GM21447 (cell line): ENCODE measurements around the gene RAB5B.
"Not testable (repeated sequence)": the region's sequence is repeated elsewhere in the genome, so short reads cannot be mapped to it uniquely, and the experiment has no call there.

Source experiments
- ATAC-seq: cut with Tn5 transposase; IDR thresholded peaks from one replicate; pipeline ENCODE4 v1.9.1; 2021; ENCODE audit not compliant: unreplicated experiment

RAB5B gene

GRCh38 chr12:55940065-55940732 lies 33.7 kb upstream of the RAB5B start:
- ATAC-seq: peak; percentile 96

DNA sequence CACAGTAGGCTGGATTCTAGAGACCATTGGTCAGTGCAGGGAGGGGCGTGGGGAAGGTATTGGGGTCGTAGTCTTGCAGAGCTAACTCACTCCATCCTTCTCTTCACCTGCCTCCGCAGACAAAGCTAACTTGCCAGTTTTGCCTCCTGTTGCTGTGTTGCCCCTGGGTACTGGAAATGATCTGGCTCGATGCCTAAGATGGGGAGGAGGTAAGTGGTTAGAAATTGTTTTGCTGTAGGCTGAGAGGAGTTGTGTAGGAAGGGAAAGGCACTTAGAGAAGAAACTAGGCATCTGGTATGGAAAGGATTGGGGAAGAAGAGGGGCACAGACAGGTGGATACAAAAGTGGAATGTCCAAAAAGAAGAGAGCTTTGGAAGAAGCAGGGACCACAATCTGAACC lies 31.8 kb upstream of the RAB5B start:
- ATAC-seq: no peak

GRCh38 chr12:55942577-55943136 lies 31.2 kb upstream of the RAB5B start:
- ATAC-seq: no peak

GRCh38 chr12:55946553-55946952 lies 27.3 kb upstream of the RAB5B start:
- no peak for ATAC-seq

- no peak for ATAC-seq
These were observed 18.5 kb upstream of the RAB5B start for GRCh38 chr12:55955344-55955743.

GRCh38 chr12:55955800-55956508 lies 17.9 kb upstream of the RAB5B start:
- ATAC-seq: no peak

- no peak for ATAC-seq
These were observed 16.6 kb upstream of the RAB5B start for GRCh38 chr12:55957106-55957859.

GRCh38 chr12:55963760-55964159 lies 10.1 kb upstream of the RAB5B start:
- no peak for ATAC-seq

DNA sequence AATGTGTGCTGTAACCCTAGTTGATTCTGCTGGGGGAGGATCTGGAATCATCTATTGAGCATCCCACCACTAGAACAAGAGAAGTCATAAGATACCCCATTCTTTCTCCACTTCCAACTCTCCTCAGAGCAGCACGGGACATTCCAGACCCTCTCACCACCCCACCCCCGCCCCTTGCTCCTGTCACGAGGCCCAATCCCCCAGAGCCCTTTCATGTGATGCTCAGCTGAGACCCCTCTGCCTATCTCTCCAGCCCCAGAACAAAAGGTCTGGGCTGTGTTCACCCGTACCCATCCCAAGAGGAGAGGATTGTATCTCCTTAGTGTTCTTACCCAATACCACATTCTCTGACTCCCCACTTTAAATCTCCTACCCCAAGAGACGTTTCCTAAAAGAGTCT lies 8.6 kb upstream of the RAB5B start:
- no peak for ATAC-seq

DNA sequence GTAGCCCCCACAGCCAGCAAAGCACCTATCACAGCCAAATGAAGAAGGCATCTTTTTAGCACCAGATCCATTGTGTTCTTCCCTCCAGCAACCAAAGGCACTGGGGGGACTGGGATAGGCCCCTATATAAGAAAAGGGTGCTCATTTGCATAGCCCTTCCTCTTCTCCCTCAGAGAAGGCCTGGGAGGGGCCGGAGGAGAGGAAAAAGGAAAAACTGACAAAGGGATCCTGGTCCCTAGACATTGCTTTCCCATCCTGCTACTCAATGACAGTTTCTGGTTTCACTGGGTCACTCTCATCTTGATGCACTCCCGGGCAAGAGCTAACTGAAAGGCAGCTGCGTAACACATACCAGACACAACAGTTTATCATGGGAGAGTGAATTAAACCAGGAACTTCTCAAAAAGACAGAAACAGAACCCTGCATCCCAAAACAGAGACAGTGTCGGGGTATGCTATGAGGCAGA lies 7.9 kb upstream of the RAB5B start, which contains the start of gene PMEL:
Gene PMEL, minus strand, starts transcription at position 102 of the 467 bp plus-strand sequence. Its CDS starts 31 bp downstream, at position 71.
- no peak for ATAC-seq

DNA sequence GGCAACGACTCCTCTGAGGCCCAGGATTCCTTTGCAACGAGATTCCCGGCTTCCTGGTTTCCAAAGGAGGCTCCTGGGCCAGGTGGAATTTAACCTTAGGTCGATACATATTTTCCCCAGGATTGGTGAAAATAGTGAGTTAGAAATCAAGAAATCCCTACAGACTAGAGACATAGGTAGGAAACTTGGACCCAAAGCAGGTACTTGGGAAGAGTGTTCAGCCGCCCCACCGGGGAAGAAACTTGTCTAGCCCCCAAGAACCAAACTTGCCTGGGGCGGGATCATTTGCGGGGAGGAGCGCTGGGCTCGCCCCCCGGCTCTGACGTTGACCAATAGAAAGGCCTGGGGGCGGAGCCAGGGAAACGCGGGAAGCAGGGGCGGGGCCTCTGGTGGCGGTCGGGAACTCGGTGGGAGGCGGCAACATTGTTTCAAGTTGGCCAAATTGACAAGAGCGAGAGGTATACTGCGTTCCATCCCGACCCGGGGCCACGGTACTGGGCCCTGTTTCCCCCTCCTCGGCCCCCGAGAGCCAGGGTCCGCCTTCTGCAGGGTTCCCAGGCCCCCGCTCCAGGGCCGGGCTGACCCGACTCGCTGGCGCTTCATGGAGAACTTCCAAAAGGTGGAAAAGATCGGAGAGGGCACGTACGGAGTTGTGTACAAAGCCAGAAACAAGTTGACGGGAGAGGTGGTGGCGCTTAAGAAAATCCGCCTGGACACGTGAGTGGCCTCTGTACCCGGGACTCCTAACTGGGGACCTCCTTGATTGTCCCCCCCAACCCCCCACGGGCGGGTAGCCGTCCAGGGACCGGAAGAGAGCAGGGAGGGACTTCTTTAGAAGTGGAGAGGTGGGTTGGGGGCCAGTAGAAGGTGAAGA lies 7.2 kb upstream of the RAB5B start, which contains the start of gene CDK2:
Gene CDK2, plus strand, starts transcription at position 423 of the 874 bp plus-strand sequence. Its CDS starts 179 bp downstream, at position 602.
- peak; percentile 96 for ATAC-seq

DNA sequence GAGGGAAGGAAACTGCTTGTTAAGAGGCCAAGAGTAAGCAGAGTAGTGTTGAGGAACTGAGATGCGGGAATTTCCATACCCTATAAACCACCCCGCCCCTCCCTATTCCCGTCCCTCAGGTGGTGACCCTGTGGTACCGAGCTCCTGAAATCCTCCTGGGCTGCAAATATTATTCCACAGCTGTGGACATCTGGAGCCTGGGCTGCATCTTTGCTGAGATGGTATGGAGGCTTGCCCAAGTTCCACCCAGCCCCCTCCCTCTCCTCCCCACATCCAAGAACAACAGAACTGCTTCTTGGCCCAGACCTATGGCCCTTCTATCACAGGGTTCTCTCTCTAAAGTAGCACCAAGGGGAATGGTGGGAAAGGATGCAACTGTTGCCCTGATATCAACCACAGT lies 4.5 kb upstream of the RAB5B start:
- ATAC-seq: no peak

GRCh38 chr12:55970775-55971174 lies 3.1 kb upstream of the RAB5B start:
- no peak for ATAC-seq

DNA sequence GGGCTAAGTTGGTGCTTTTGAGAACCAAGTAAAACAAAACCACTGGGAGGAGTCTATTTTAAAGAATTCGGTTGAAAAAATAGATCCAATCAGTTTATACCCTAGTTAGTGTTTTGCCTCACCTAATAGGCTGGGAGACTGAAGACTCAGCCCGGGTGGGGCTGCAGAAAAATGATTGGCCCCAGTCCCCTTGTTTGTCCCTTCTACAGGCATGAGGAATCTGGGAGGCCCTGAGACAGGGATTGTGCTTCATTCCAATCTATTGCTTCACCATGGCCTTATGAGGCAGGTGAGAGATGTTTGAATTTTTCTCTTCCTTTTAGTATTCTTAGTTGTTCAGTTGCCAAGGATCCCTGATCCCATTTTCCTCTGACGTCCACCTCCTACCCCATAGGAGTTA lies 1.8 kb upstream of the RAB5B start:
- ATAC-seq: no peak

- no peak for ATAC-seq
These were observed 1.4 kb upstream of the RAB5B start for GRCh38 chr12:55972456-55972855.

GRCh38 chr12:55972911-55973598 lies 823 bp upstream of the RAB5B start:
- no peak for ATAC-seq

GRCh38 chr12:55974308-55974730 lies 441 bp downstream of the RAB5B start:
- peak; percentile 15 for ATAC-seq

DNA sequence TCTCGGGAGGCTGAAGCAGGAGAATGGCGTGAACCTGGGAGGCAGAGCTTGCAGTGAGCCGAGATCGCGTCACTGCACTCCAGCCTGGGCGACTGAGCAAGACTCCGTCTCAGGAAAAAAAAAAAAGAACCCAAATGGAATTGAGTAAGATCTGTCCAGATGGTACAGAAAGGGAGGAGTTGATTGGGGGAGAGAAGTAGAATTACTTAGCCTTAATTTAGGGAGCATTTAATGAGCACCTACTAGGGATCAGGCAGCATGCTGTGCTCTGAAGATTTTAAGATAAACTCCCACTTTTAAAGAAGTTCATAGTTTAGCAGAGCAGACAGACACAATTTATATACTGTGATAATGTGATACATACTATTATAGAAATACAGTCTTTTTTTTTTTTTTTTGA lies 4.5 kb downstream of the RAB5B start:
- ATAC-seq: no peak

GRCh38 chr12:55979069-55979468 lies 5.2 kb downstream of the RAB5B start:
- ATAC-seq: no peak

DNA sequence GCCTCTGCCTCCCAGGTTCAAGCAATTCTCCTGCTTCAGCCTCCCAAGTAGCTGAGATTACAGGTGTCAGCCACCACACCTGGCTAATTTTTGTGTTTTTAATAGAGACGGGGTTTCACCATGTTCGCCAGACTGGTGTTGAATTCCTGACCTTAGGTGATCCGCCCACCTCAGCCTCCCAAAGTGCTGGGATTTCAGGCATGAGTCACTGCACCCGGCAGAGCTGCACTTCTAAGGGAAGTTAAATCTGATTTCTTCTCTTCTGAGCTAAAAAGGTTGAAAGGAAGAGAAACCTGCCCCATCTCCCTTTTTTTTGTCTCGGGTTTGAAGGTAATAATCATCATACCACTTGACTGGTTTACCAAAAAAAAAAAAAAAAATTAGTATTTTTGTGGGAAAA lies 8.0 kb downstream of the RAB5B start:
- ATAC-seq: not testable (repeated sequence)
